Measurements from ENCODE around the gene RPIA.

- TF ChIP-seq CTCF (conservative IDR thresholded peaks at IDR 0.05 in 1 of 2, IDR thresholded peaks at IDR 0.05 in 1 of 2; ENCODE audit: extremely low read depth in 1 of 2, insufficient read depth in 1 of 2, low read depth in 1 of 2, low read length in 2 of 2) (no peak), EZH2 (IDR thresholded peaks at IDR 0.05; ENCODE audit: borderline replicate concordance, low read length) (no peak)
These were observed 33.3 kb downstream of the RPIA start for GRCh38 chr2:88724643-88725332.
